Measurements from ENCODE around the gene MRPL51.

The MRPL51 gene

DNA sequence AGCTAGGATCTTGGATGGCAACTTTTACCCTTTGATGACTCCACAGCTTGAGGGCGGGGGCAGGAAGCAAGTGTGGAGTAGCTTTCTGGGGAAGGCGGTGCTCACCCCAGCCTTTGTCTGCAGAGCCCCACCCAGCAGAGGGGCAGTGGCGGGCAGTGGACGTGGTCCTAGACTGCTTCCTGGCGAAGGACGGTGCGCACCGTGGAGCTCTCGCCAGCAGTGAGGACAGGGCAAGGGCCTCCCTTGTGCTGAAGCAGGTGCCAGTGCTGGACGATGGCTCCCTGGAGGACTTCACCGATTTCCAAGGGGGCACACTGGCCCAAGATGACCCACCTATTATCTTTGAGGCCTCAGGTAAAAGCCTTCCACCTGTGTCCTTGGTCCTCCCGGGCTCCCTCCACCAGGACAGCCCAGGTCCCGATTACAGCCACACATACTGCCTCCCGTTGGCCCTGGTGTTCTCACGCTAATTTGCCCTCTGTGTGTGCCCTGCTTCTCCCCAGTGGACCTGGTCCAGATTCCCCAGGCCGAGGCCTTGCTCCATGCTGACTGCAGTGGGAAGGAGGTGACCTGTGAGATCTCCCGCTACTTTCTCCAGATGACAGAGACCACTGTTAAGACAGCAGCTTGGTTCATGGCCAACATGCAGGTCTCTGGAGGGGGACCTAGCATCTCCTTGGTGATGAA lies 40.0 kb downstream of the MRPL51 start:
- no peaks in the 10 kb centered on the region for H3K9me3 ChIP-seq
- TF ChIP-seq, protein P1, sequence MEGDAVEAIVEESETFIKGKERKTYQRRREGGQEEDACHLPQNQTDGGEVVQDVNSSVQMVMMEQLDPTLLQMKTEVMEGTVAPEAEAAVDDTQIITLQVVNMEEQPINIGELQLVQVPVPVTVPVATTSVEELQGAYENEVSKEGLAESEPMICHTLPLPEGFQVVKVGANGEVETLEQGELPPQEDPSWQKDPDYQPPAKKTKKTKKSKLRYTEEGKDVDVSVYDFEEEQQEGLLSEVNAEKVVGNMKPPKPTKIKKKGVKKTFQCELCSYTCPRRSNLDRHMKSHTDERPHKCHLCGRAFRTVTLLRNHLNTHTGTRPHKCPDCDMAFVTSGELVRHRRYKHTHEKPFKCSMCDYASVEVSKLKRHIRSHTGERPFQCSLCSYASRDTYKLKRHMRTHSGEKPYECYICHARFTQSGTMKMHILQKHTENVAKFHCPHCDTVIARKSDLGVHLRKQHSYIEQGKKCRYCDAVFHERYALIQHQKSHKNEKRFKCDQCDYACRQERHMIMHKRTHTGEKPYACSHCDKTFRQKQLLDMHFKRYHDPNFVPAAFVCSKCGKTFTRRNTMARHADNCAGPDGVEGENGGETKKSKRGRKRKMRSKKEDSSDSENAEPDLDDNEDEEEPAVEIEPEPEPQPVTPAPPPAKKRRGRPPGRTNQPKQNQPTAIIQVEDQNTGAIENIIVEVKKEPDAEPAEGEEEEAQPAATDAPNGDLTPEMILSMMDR (IDR thresholded peaks at IDR 0.05): no peak
- H3K4me1 ChIP-seq (ENCODE audit: control insufficient read depth in 1 of 2, insufficient read depth in 1 of 2, low read depth in 1 of 2, low read length in 1 of 2): peaks cover 29% of the 10 kb centered on the region in 2 experiments
- peak overlapping the region; percentile 79 to 87 for H3K4me3 ChIP-seq (ENCODE audit: low read depth in 1 of 2, low read length in 1 of 2)
- H3K36me3 ChIP-seq: peaks cover 42% of the 10 kb centered on the region
- H3K27ac ChIP-seq: peak overlapping the region; percentile 93
- no peaks in the 10 kb centered on the region for H3K27me3 ChIP-seq

DNA sequence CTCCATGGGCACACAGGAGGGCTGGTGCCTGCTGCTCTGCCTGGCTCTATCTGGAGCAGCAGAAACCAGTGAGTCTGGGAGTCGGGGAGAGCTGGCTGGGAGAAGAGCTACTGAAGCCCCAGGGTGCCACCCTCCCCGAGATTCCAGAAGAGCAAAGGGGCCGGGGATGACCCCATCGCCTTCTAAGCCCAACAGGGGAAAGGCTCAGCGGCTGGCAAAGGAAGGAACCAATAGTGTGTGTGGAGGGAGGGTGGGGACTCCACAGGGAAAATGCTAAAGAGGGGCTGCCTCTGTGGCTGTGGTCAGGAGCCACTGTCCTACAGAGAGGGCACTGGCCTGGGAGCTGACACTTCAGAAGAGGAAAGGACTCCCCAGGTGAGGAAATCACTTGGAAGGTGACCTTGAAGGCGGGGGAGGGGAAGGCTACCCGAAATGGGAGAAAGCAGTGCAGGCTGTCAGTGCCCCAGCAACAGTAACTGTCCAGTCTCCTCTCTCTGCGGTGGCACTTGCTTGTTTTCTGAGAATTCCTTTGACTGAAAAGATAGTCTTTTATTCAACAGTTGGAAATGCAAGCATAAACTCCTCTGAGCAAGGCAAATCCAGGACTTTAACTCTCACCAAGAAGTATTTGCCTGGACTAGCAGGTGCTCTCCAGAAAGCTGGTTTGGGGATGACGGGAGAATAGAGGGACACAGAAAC lies 40.7 kb downstream of the MRPL51 start:
- Histone ChIP-seq H3K27ac (peak overlapping the region; percentile 93), H3K9me3 (no peaks in the 10 kb centered on the region), H3K27me3 (no peaks in the 10 kb centered on the region), H3K4me1 (ENCODE audit: control insufficient read depth in 1 of 2, insufficient read depth in 1 of 2, low read depth in 1 of 2, low read length in 1 of 2) (peaks cover 27 to 29% of the 10 kb centered on the region in 2 experiments), H3K36me3 (peaks cover 35% of the 10 kb centered on the region), H3K4me3 (ENCODE audit: low read depth in 1 of 2, low read length in 1 of 2) (peak overlapping the region; percentile 79 to 87)
- TF ChIP-seq, protein P1 (IDR thresholded peaks at IDR 0.05): no peak

DNA sequence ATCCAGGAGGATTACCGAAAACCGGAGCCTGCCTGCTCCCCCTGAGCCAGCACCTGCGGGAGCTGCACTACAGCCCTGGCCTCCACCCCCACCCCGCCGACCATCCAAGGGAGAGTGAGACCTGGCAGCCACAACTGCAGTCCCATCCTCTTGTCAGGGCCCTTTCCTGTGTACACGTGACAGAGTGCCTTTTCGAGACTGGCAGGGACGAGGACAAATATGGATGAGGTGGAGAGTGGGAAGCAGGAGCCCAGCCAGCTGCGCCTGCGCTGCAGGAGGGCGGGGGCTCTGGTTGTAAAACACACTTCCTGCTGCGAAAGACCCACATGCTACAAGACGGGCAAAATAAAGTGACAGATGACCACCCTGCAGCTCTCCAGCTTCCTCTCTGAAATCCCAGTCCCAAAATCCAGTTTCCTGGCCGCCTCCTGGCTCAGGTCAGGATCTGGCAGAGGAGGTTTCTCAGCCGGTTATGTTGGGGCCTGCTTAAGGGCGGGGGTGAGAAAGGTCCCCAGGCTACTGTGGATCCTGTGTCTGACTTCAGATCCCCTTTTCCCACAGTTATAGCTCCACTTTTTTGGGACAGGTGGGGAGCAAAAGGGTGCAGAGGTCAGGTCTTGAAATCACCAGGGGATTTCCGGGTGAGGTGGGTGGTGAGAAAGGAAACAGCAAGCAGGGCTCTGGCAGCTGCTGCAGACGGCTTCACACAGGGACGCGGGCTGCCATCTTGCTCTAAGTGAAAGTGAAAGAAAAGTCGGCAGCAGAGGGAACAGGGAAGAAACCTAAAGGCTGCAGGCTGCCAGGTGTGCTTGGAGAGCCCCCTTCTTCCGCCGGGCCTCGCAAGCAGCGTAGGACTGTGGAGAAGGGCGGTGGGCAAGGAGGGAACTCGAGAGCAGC lies 41.5 kb downstream of the MRPL51 start, which contains the start of gene TAPBPL:
Gene TAPBPL (plus strand): TSS at position 695 of the 897 bp plus-strand sequence. CDS start 207 bp downstream, outside the sequence.
- H3K4me1 ChIP-seq (ENCODE audit: control insufficient read depth in 1 of 2, insufficient read depth in 1 of 2, low read depth in 1 of 2, low read length in 1 of 2): peaks cover 24 to 29% of the 10 kb centered on the region in 2 experiments
- TF ChIP-seq, protein P1 (IDR thresholded peaks at IDR 0.05): no peak

DNA sequence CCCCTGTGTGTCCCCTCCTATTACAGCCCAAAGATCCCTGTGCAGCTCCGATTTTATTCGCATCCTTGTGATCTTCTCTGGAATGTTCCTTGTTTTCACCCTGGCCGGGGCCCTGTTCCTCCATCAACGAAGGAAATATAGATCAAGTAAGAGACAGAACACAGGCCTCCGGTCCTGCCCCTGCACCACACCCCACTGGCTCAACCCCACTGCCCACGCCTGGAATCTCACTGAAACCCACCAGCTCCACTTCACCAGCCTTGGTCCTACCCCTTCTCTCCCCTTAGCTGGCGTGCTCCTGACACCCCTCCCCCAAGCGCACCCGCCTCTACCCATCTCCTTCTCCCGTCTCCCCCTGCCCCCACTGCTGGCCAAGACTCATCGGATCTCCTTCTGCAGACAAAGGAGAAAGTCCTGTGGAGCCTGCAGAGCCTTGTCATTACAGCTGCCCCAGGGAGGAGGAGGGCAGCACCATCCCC lies 42.2 kb downstream of the MRPL51 start:
- TF ChIP-seq, protein P1 (IDR thresholded peaks at IDR 0.05): no peak
- Histone ChIP-seq H3K27ac (peak overlapping the region; percentile 93), H3K9me3 (no peaks in the 10 kb centered on the region), H3K36me3 (peaks cover 26% of the 10 kb centered on the region), H3K4me1 (ENCODE audit: control insufficient read depth in 1 of 2, insufficient read depth in 1 of 2, low read depth in 1 of 2, low read length in 1 of 2) (peaks cover 24 to 29% of the 10 kb centered on the region in 2 experiments), H3K27me3 (no peaks in the 10 kb centered on the region), H3K4me3 (ENCODE audit: low read depth in 1 of 2, low read length in 1 of 2) (peak overlapping the region; percentile 79 to 87)

More for the DNA sequence above, 41.5 kb downstream of the MRPL51 start, which contains the start of gene TAPBPL:
- H3K36me3 ChIP-seq: peaks cover 27% of the 10 kb centered on the region
- H3K9me3 ChIP-seq: no peaks in the 10 kb centered on the region
- H3K27me3 ChIP-seq: no peaks in the 10 kb centered on the region
- H3K27ac ChIP-seq: peak within 1 kb of the TSS; percentile 93
- peak within 1 kb of the TSS; percentile 79 to 87 for H3K4me3 ChIP-seq (ENCODE audit: low read depth in 1 of 2, low read length in 1 of 2)
